KOPT-K1 (cell line): ENCODE data around the gene MGAT3.

Experiments used
- H3K27ac ChIP-seq: fragments of 200-600 bp; sonication (generic); 2 replicates; pipeline ENCODE4 v1.5.1; 2016; ENCODE audit warnings: antibody characterized with exemption, mild to moderate bottlenecking, low read depth, low read length; ENCODE audit not compliant: poor library complexity, severe bottlenecking
- H3K36me3 ChIP-seq: fragments of 200-600 bp; sonication (generic); 2 replicates; pipeline ENCODE4 v1.5.1; 2017; ENCODE audit warnings: antibody characterized with exemption, mild to moderate bottlenecking, low read length, moderate library complexity; ENCODE audit not compliant: insufficient read depth
- H3K9me3 ChIP-seq: fragments of 200-600 bp; sonication (generic); 2 replicates; pipeline ENCODE4 v1.5.1; 2017; ENCODE audit warnings: antibody characterized with exemption, low read length, mild to moderate bottlenecking; ENCODE audit not compliant: insufficient read depth, poor library complexity, severe bottlenecking

MGAT3 gene

GRCh38 chr22:39469681-39470450 is 13.1 kb downstream of the MGAT3 start:
- H3K9me3 ChIP-seq = no peaks in the 10 kb centered on the region
- no peak overlapping the region for H3K27ac ChIP-seq
- no peaks in the 10 kb centered on the region for H3K36me3 ChIP-seq

- Histone ChIP-seq H3K27ac (no peak overlapping the region), H3K9me3 (no peaks in the 10 kb centered on the region), H3K36me3 (no peaks in the 10 kb centered on the region)
These were observed 13.9 kb downstream of the MGAT3 start for GRCh38 chr22:39470451-39471291.

GRCh38 chr22:39471381-39472141 is 14.7 kb downstream of the MGAT3 start:
- no peaks in the 10 kb centered on the region for H3K36me3 ChIP-seq
- no peak overlapping the region for H3K27ac ChIP-seq
- no peaks in the 10 kb centered on the region for H3K9me3 ChIP-seq

DNA sequence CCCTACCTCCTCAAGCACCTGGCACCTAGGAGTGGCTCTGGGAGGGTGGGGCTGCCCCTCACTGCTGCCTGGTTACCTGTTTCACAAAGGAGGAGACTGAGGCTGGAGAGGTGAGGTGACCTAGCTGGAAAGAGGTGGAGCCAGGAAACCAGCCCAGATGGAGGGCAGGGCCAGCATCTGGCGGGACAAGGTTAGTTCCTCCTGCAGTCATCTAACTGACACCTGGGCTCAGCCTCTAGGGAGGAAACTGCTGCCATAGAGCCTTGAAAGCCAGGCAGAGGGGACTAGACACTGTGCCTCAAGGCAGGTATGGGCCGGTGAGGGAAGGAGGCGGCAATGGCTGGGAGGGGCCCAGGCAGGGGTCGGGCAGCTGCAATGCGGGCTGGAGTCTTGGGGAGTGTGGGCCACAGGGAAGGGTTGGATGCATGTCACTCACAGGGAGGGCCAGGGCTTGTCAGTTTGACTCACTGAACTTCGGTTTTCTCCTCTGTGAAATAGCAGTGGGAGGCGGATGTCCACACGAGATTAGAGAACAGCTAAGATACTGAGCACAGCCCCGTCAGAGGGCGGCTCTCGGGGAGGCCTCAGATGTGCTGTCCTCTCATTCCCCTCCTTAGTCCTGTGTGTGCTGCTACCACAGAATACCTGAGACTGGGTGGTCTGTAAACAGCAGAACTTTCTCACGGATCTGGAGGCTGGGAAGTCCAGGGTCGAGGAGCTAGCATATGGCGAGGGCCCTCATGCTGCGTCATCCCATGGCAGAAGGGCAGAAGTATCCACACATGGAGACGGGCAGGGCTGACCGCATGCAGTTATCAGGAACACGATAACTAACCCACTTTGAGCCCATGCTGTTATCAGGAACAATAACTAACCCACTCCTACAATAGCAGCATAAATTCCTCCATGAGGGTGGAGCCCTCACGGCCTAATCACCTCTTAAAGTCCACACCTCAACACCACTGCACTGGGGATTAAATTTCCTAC is 16.1 kb downstream of the MGAT3 start:
- Histone ChIP-seq H3K27ac (no peak overlapping the region), H3K36me3 (no peaks in the 10 kb centered on the region), H3K9me3 (no peaks in the 10 kb centered on the region)

- Histone ChIP-seq H3K36me3 (no peaks in the 10 kb centered on the region), H3K9me3 (no peaks in the 10 kb centered on the region), H3K27ac (no peak overlapping the region)
These were observed 17.0 kb downstream of the MGAT3 start for GRCh38 chr22:39473851-39474250.

- H3K36me3 ChIP-seq = no peaks in the 10 kb centered on the region
- no peak overlapping the region for H3K27ac ChIP-seq
- no peaks in the 10 kb centered on the region for H3K9me3 ChIP-seq
These were observed 17.7 kb downstream of the MGAT3 start for GRCh38 chr22:39474351-39475111.

GRCh38 chr22:39475337-39475736 is 18.5 kb downstream of the MGAT3 start:
- Histone ChIP-seq H3K36me3 (no peaks in the 10 kb centered on the region), H3K9me3 (no peaks in the 10 kb centered on the region), H3K27ac (no peak overlapping the region)

DNA sequence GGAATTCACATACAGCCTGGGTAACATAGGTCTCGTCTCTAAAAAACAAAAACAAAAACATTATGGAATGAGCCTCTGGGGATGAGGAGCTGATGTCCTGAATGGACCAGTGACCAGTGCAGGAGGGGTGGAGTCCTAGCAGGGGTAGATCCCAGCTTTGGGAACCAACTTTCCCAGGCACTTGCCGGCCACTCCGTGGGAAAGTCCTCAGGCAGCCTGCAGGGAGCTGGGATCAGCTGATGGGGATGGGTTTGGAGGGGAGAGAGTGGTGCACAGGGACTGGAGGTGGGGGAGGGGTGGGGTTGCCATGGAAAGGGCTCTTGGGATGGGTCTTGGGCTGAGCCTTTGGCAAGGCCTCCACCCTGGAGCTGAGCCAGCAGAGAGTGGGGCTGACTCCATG is 19.1 kb downstream of the MGAT3 start:
- no peaks in the 10 kb centered on the region for H3K9me3 ChIP-seq
- no peak overlapping the region for H3K27ac ChIP-seq
- no peaks in the 10 kb centered on the region for H3K36me3 ChIP-seq

GRCh38 chr22:39476664-39477063 is 19.9 kb downstream of the MGAT3 start:
- H3K36me3 ChIP-seq = no peaks in the 10 kb centered on the region
- no peaks in the 10 kb centered on the region for H3K9me3 ChIP-seq
- H3K27ac ChIP-seq = no peak overlapping the region

- no peaks in the 10 kb centered on the region for H3K36me3 ChIP-seq
- H3K9me3 ChIP-seq = no peaks in the 10 kb centered on the region
- no peak overlapping the region for H3K27ac ChIP-seq
These were observed 20.7 kb downstream of the MGAT3 start for GRCh38 chr22:39477542-39477941.

- no peak overlapping the region for H3K27ac ChIP-seq
- no peaks in the 10 kb centered on the region for H3K36me3 ChIP-seq
- no peaks in the 10 kb centered on the region for H3K9me3 ChIP-seq
These were observed 21.6 kb downstream of the MGAT3 start for GRCh38 chr22:39478441-39478850.

- Histone ChIP-seq H3K27ac (no peak overlapping the region), H3K36me3 (no peaks in the 10 kb centered on the region), H3K9me3 (no peaks in the 10 kb centered on the region)
These were observed 22.4 kb downstream of the MGAT3 start for GRCh38 chr22:39479254-39479653.

- H3K27ac ChIP-seq = no peak overlapping the region
These were observed 23.7 kb downstream of the MGAT3 start for GRCh38 chr22:39480557-39480956.

GRCh38 chr22:39481054-39481453 is 24.2 kb downstream of the MGAT3 start:
- H3K36me3 ChIP-seq = no peaks in the 10 kb centered on the region
- H3K9me3 ChIP-seq = no peaks in the 10 kb centered on the region
- no peak overlapping the region for H3K27ac ChIP-seq

More at GRCh38 chr22:39480557-39480956, 23.7 kb downstream of the MGAT3 start:
- H3K36me3 ChIP-seq = no peaks in the 10 kb centered on the region
- H3K9me3 ChIP-seq = no peaks in the 10 kb centered on the region
